Measurements from ENCODE around the gene RIPOR2. TPM values are rescaled to one million over a fixed set of nuclear protein-coding genes. Genes with fewer than 3 reads are reported as not detected.
A peak's percentile ranks its signal among the peaks of the same experiment; 100 is the strongest.
"Not testable (repeated sequence)": the region's sequence is repeated elsewhere in the genome, so short reads cannot be mapped to it uniquely, and the experiment has no call there.

Gene RIPOR2
- polyA plus RNA-seq, 3 donors, result 154 to 181 (median 179) TPM

DNA sequence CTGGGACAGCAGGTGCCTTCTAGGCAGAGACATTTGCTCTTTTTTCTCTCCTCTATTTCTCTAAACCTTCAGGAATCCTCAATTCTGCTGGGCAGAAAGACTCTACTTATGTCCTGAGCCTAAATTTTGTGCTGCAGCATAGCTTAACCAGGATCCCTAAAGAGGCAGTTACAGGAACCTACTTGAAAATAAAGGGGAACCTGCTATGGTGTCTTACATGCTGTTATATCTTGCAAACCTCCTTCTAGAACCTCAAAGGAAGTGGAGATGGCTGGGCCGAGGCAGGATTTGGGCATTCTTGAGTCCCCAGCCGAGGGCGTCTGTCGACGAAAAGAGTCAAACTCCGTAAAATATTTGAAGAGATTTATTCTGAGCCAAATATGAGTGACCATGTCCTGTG lies 178.1 kb downstream of the RIPOR2 start:
- H3K4me3 Mint-ChIP-seq, result no peak overlapping the region
- no peaks in the 10 kb centered on the region for H3K27me3 ChIP-seq (ENCODE audit: control insufficient read depth in 2 of 2, insufficient read depth in 2 of 2, low read length in 2 of 2)
- DNase-seq, result peak in 2 of 3 donors; percentile 29 to 52
- no peak overlapping the region for H3K9ac ChIP-seq (ENCODE audit: insufficient read depth, low read length, poor library complexity, severe bottlenecking)
- peak overlapping the region; percentile 63 for H2AFZ ChIP-seq (ENCODE audit: insufficient read depth, low read depth, low read length, poor library complexity, severe bottlenecking)
- peaks cover 0 to 6% (median 3%) of the 10 kb centered on the region in 7 donors for H3K9me3 Mint-ChIP-seq
- no peak for TF ChIP-seq CTCF (IDR thresholded peaks at IDR 0.05)
- peak overlapping the region; percentile 20 to 76 for H3K27ac ChIP-seq (ENCODE audit: low read depth in 1 of 2, low read length in 2 of 2)
- H3K27me3 Mint-ChIP-seq (ENCODE audit: low read depth in 3 of 3), result peaks cover 0 to 4% (median 2%) of the 10 kb centered on the region in 3 donors
- peaks cover 15 to 23% of the 10 kb centered on the region in 2 donors for H3K4me1 ChIP-seq (ENCODE audit: control insufficient read depth in 1 of 2, insufficient read depth in 2 of 2, low read length in 2 of 2)
- H3K4me3 ChIP-seq (replicated peaks in 1 of 3; ENCODE audit: low read depth in 2 of 3, low read length in 3 of 3), result no peak overlapping the region
- peaks cover 21% of the 10 kb centered on the region for H3K4me1 Mint-ChIP-seq
- H4K20me1 ChIP-seq (ENCODE audit: insufficient read depth, low read length), result no peaks in the 10 kb centered on the region
- H3K36me3 ChIP-seq (replicated peaks in 1 of 2; ENCODE audit: control insufficient read depth in 1 of 2, insufficient read depth in 2 of 2, low read length in 2 of 2), result no peaks in the 10 kb centered on the region
- 34% methylated on average over 6 of the region's 6 CpGs for WGBS (ENCODE audit: insufficient coverage)
- H3K79me2 ChIP-seq (ENCODE audit: insufficient read depth, low read length), result no peaks in the 10 kb centered on the region
- peaks cover 0 to 2% of the 10 kb centered on the region in 2 donors for H3K36me3 Mint-ChIP-seq
- H3K27ac Mint-ChIP-seq, result peak overlapping the region; percentile 59 to 89 (median 84)
- H3K4me2 ChIP-seq (replicated peaks; ENCODE audit: extremely low read depth, low read length, poor library complexity, severe bottlenecking), result peak overlapping the region; percentile 17
- H3K9me3 ChIP-seq (replicated peaks in 1 of 2; ENCODE audit: control insufficient read depth in 1 of 2, insufficient read depth in 1 of 2, low read length in 2 of 2), result no peaks in the 10 kb centered on the region
- intact Hi-C loops (cut with micrococcal nuclease), result loop anchor here in 1 of 2 donors (5.0 kb wide), 1 partner anchor 35 kb away; no protein-coding TSS in a partner anchor

DNA sequence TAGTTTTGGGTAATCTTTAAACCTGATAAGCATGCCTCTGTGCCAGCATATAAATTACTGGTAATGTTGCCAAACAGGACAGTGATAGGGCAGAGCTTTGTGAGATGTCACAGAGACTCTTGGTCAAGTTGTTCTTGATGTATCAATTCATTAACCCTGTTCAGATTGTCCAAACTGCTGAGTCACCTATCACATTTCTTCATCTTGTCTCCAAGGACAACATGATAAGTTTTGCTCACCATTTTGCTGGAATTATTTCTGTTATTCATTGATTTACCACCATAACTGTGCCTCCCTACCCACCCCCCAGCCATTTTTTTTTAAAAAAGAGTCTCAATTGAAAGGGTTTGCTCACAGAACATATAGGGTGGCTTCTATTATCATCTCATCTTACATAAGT lies 180.5 kb downstream of the RIPOR2 start:
- Mint-ChIP-seq H3K27me3 (ENCODE audit: low read depth in 3 of 3) (peaks cover 0 to 2% (median 2%) of the 10 kb centered on the region in 3 donors), H3K4me1 (peaks cover 26% of the 10 kb centered on the region)

DNA sequence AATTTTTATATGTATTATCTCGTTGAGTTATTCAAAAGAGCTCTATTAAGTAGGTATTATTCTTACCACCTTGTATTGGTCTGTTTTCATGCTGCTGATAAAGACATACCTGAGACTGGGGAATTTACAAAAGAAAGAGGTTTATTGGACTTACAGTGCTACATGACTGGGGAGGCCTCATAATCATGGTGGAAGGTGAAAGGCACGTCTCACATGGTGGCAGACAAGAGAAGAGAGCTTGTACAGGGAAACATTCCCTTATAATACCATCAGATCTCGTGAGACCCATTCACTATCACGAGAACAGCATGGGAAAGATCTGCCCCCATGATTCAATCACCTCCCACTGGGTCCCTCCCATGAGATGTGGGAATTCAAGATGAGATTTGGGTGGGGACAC lies 181.4 kb downstream of the RIPOR2 start:
- H3K27me3 ChIP-seq (ENCODE audit: control insufficient read depth in 2 of 2, insufficient read depth in 2 of 2, low read length in 2 of 2); intact Hi-C loops (cut with micrococcal nuclease); H3K27ac Mint-ChIP-seq; DNase-seq; H3K27ac ChIP-seq (ENCODE audit: low read depth in 1 of 2, low read length in 2 of 2); H3K4me3 Mint-ChIP-seq; H3K36me3 ChIP-seq (replicated peaks in 1 of 2; ENCODE audit: control insufficient read depth in 1 of 2, insufficient read depth in 2 of 2, low read length in 2 of 2); H3K27me3 Mint-ChIP-seq (ENCODE audit: low read depth in 3 of 3); H3K4me2 ChIP-seq (replicated peaks; ENCODE audit: extremely low read depth, low read length, poor library complexity, severe bottlenecking); H3K9ac ChIP-seq (ENCODE audit: insufficient read depth, low read length, poor library complexity, severe bottlenecking); H3K79me2 ChIP-seq (ENCODE audit: insufficient read depth, low read length); H2AFZ ChIP-seq (ENCODE audit: insufficient read depth, low read depth, low read length, poor library complexity, severe bottlenecking); H4K20me1 ChIP-seq (ENCODE audit: insufficient read depth, low read length); H3K9me3 ChIP-seq (replicated peaks in 1 of 2; ENCODE audit: control insufficient read depth in 1 of 2, insufficient read depth in 1 of 2, low read length in 2 of 2); H3K4me3 ChIP-seq (replicated peaks in 1 of 3; ENCODE audit: low read depth in 2 of 3, low read length in 3 of 3): not testable (repeated sequence)
- WGBS (ENCODE audit: insufficient coverage), result no CpG with 5 or more reads among the region's 4 CpGs
- Mint-ChIP-seq H3K9me3 (peaks cover 12 to 18% (median 15%) of the 10 kb centered on the region in 7 donors), H3K4me1 (peaks cover 28% of the 10 kb centered on the region), H3K36me3 (peaks cover 11 to 13% of the 10 kb centered on the region in 2 donors)
- H3K4me1 ChIP-seq (ENCODE audit: control insufficient read depth in 1 of 2, insufficient read depth in 2 of 2, low read length in 2 of 2), result peaks cover 22 to 29% of the 10 kb centered on the region in 2 donors

More for the DNA sequence above, 180.5 kb downstream of the RIPOR2 start:
- H3K4me2 ChIP-seq (replicated peaks; ENCODE audit: extremely low read depth, low read length, poor library complexity, severe bottlenecking), result no peak overlapping the region
- H3K27ac Mint-ChIP-seq, result no peak overlapping the region
- H3K79me2 ChIP-seq (ENCODE audit: insufficient read depth, low read length), result no peaks in the 10 kb centered on the region
- DNase-seq, result no peak
- peaks cover 11 to 13% of the 10 kb centered on the region in 2 donors for H3K36me3 Mint-ChIP-seq
- peaks cover 15 to 20% of the 10 kb centered on the region in 2 donors for H3K4me1 ChIP-seq (ENCODE audit: control insufficient read depth in 1 of 2, insufficient read depth in 2 of 2, low read length in 2 of 2)
- H3K36me3 ChIP-seq (replicated peaks in 1 of 2; ENCODE audit: control insufficient read depth in 1 of 2, insufficient read depth in 2 of 2, low read length in 2 of 2), result no peaks in the 10 kb centered on the region
- no peaks in the 10 kb centered on the region for H3K27me3 ChIP-seq (ENCODE audit: control insufficient read depth in 2 of 2, insufficient read depth in 2 of 2, low read length in 2 of 2)
- no peak for TF ChIP-seq CTCF (IDR thresholded peaks at IDR 0.05)
- H3K9ac ChIP-seq (ENCODE audit: insufficient read depth, low read length, poor library complexity, severe bottlenecking), result no peak overlapping the region
- peaks cover 12 to 17% (median 15%) of the 10 kb centered on the region in 7 donors for H3K9me3 Mint-ChIP-seq
- H3K27ac ChIP-seq (ENCODE audit: low read depth in 1 of 2, low read length in 2 of 2), result no peak overlapping the region
- H3K9me3 ChIP-seq (replicated peaks in 1 of 2; ENCODE audit: control insufficient read depth in 1 of 2, insufficient read depth in 1 of 2, low read length in 2 of 2), result peaks cover 7% of the 10 kb centered on the region in 2 donors
- H3K4me3 Mint-ChIP-seq, result no peak overlapping the region
- H3K4me3 ChIP-seq (replicated peaks in 1 of 3; ENCODE audit: low read depth in 2 of 3, low read length in 3 of 3), result no peak overlapping the region
- no peaks in the 10 kb centered on the region for H4K20me1 ChIP-seq (ENCODE audit: insufficient read depth, low read length)
- intact Hi-C loops (cut with micrococcal nuclease), result loop anchor here in 1 of 2 donors (5.0 kb wide), 1 partner anchor 33 kb away; no protein-coding TSS in a partner anchor
- no peak overlapping the region for H2AFZ ChIP-seq (ENCODE audit: insufficient read depth, low read depth, low read length, poor library complexity, severe bottlenecking)

Data from CD14-positive monocyte (primary cell).